C4-2B (cell line): ENCODE results near the gene DNAJB5.

Experiments used
- ZFX ChIP-seq: fragments of 450-650 bp; IDR thresholded peaks from 2 replicates; pipeline ENCODE4 v1.6.1; 2017
- TF ChIP-seq, protein P1 (sequence below): fragments of 450-650 bp; conservative IDR thresholded peaks from 2 replicates; pipeline ENCODE4 v1.5.1; 2017; ENCODE audit warnings: mild to moderate bottlenecking

GRCh38 chr9:34996905-34997279 lies 7.3 kb downstream of the DNAJB5 start:
- TF ChIP-seq, protein P1, sequence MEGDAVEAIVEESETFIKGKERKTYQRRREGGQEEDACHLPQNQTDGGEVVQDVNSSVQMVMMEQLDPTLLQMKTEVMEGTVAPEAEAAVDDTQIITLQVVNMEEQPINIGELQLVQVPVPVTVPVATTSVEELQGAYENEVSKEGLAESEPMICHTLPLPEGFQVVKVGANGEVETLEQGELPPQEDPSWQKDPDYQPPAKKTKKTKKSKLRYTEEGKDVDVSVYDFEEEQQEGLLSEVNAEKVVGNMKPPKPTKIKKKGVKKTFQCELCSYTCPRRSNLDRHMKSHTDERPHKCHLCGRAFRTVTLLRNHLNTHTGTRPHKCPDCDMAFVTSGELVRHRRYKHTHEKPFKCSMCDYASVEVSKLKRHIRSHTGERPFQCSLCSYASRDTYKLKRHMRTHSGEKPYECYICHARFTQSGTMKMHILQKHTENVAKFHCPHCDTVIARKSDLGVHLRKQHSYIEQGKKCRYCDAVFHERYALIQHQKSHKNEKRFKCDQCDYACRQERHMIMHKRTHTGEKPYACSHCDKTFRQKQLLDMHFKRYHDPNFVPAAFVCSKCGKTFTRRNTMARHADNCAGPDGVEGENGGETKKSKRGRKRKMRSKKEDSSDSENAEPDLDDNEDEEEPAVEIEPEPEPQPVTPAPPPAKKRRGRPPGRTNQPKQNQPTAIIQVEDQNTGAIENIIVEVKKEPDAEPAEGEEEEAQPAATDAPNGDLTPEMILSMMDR, result no peak
- TF ChIP-seq ZFX, result no peak
